ENCODE results near the gene FARP1. TPM values are rescaled to one million over a fixed set of nuclear protein-coding genes. Genes with fewer than 3 reads are reported as not detected.

Gene FARP1
- total and polyA plus RNA-seq, 2 of the 13 experiments (the other 11 are each of a cell fraction or from before 2014, with no cell fraction given): 70.6 to 126 TPM

DNA sequence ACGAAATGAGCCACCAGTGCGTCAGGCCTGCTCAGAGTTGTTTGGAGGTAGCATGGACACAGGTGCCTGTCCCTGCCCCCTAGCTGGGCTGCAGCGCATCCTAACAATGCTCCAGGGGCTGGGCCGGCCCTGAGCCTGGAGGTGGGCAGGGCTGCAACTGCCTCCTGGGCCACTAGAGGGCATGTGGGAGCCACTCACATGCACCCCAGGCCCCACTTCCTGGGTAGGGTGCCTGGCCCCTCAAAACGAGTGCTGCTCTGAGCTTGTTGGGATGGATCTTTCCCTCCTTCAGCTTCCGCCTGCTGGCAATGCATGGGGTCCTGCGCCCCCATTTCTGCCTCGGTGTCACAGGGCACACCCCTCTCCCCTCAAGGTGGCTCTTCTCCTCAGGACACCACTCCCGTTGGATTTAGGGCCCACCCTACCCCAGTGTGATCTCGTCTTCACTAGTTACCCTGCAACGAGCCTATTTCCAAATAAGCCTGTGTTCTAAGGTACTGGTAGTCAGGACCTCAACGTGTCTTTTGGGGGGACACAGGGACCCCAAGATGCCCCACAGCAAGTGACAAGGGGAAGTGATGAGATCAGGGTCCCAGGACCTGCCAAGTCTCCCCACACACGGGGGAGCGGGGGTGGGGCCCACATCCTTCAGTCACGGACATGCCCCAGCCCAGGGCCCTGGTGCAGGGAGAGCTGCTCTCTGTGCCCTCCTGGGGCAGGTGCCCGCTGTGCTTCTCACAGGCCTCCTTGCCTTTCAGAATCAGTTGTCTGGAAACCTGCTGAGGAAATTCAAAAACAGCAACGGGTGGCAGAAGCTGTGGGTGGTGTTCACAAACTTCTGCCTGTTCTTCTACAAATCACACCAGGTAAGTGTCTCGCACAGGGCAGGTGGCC, 302.7 kb downstream of the FARP1 start (continued):
- TF ChIP-seq CENPBD1 (CRISPR knock-in tag; IDR thresholded peaks at IDR 0.05; ENCODE audit: borderline replicate concordance, low read depth) (no peak), BORCS8-MEF2B (CRISPR knock-in tag; IDR thresholded peaks at IDR 0.05) (no peak), ARNT (IDR thresholded peaks at IDR 0.05) (no peak), ZNF44 (CRISPR knock-in tag; IDR thresholded peaks at IDR 0.05) (no peak), ZNF280B (CRISPR knock-in tag; IDR thresholded peaks at IDR 0.05; ENCODE audit: borderline replicate concordance) (no peak), MAZ (IDR thresholded peaks at IDR 0.05; ENCODE audit: borderline replicate concordance, low read depth, low read length) (no peak), MAZ (CRISPR knock-in tag; IDR thresholded peaks at IDR 0.05; ENCODE audit: low read depth) (0 out of 2 replicates have a peak, but pooled peaks have one; percentile 28), GABPB1 (CRISPR knock-in tag; IDR thresholded peaks at IDR 0.05) (peak; percentile 48; the same call in 1 of the 2 replicates), ZBTB49 (CRISPR knock-in tag; IDR thresholded peaks at IDR 0.05; ENCODE audit: borderline replicate concordance) (no peak), PTBP1 (IDR thresholded peaks at IDR 0.05; ENCODE audit: low read depth, low read length, poor library complexity, severe bottlenecking) (no peak), ZFP62 (CRISPR knock-in tag; IDR thresholded peaks at IDR 0.05) (no peak), POLR2AphosphoS5 (IDR thresholded peaks at IDR 0.05; ENCODE audit: low read depth, low read length) (0 out of 2 replicates have a peak, but pooled peaks have one; percentile 9)
- TF ChIP-seq, protein P1, sequence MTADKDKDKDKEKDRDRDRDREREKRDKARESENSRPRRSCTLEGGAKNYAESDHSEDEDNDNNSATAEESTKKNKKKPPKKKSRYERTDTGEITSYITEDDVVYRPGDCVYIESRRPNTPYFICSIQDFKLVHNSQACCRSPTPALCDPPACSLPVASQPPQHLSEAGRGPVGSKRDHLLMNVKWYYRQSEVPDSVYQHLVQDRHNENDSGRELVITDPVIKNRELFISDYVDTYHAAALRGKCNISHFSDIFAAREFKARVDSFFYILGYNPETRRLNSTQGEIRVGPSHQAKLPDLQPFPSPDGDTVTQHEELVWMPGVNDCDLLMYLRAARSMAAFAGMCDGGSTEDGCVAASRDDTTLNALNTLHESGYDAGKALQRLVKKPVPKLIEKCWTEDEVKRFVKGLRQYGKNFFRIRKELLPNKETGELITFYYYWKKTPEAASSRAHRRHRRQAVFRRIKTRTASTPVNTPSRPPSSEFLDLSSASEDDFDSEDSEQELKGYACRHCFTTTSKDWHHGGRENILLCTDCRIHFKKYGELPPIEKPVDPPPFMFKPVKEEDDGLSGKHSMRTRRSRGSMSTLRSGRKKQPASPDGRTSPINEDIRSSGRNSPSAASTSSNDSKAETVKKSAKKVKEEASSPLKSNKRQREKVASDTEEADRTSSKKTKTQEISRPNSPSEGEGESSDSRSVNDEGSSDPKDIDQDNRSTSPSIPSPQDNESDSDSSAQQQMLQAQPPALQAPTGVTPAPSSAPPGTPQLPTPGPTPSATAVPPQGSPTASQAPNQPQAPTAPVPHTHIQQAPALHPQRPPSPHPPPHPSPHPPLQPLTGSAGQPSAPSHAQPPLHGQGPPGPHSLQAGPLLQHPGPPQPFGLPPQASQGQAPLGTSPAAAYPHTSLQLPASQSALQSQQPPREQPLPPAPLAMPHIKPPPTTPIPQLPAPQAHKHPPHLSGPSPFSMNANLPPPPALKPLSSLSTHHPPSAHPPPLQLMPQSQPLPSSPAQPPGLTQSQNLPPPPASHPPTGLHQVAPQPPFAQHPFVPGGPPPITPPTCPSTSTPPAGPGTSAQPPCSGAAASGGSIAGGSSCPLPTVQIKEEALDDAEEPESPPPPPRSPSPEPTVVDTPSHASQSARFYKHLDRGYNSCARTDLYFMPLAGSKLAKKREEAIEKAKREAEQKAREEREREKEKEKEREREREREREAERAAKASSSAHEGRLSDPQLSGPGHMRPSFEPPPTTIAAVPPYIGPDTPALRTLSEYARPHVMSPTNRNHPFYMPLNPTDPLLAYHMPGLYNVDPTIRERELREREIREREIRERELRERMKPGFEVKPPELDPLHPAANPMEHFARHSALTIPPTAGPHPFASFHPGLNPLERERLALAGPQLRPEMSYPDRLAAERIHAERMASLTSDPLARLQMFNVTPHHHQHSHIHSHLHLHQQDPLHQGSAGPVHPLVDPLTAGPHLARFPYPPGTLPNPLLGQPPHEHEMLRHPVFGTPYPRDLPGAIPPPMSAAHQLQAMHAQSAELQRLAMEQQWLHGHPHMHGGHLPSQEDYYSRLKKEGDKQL (CRISPR knock-in tag; IDR thresholded peaks at IDR 0.05; ENCODE audit: low read depth): no peak
- TF ChIP-seq, protein P2, sequence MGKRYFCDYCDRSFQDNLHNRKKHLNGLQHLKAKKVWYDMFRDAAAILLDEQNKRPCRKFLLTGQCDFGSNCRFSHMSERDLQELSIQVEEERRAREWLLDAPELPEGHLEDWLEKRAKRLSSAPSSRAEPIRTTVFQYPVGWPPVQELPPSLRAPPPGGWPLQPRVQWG (CRISPR knock-in tag; IDR thresholded peaks at IDR 0.05; ENCODE audit: borderline replicate concordance, low read depth): no peak
- TF ChIP-seq, protein P3, sequence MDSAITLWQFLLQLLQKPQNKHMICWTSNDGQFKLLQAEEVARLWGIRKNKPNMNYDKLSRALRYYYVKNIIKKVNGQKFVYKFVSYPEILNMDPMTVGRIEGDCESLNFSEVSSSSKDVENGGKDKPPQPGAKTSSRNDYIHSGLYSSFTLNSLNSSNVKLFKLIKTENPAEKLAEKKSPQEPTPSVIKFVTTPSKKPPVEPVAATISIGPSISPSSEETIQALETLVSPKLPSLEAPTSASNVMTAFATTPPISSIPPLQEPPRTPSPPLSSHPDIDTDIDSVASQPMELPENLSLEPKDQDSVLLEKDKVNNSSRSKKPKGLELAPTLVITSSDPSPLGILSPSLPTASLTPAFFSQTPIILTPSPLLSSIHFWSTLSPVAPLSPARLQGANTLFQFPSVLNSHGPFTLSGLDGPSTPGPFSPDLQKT (CRISPR knock-in tag; IDR thresholded peaks at IDR 0.05; ENCODE audit: borderline replicate concordance): no peak

Data from HepG2 (cell line).